Right atrium auricular region (tissue), 2 donors: ENCODE data around the gene ADAMTS17. TPM values are rescaled to one million over a fixed set of nuclear protein-coding genes. Genes with fewer than 3 reads are reported as not detected.

Source experiments
- DNase-seq: peaks from one replicate; pipeline ENCODE4 v3.0.0-alpha.2; 2019; ENCODE audit warnings: low spot score
- H3K27ac ChIP-seq, 2 donors: fragments of 200-600 bp; sonication (generic); 1 replicate in 1 of 2; 2 replicates in 1 of 2; pipeline ENCODE4 v1.5.1; 2016 to 2019
- H3K27me3 ChIP-seq, 2 donors: fragments of 200-600 bp; sonication (generic); one replicate each; pipeline versions ENCODE4 v1.5.1 to v1.6.0; 2017 to 2019
- H3K36me3 ChIP-seq: fragments of 200-600 bp; sonication (generic); one replicate; pipeline ENCODE4 v1.5.1; 2016
- H3K4me1 ChIP-seq, 2 donors: fragments of 200-600 bp; sonication (generic); one replicate each; pipeline versions ENCODE4 v1.5.1 to v1.6.0; 2017 to 2019
- H3K4me3 ChIP-seq, 2 donors: fragments of 200-600 bp; sonication (generic); 1 replicate in 1 of 2; 2 replicates in 1 of 2; pipeline ENCODE4 v1.5.1; 2017 to 2019; ENCODE audit warnings: mild to moderate bottlenecking in 1 of 2, moderate library complexity in 1 of 2
- H3K9me3 ChIP-seq, 2 donors: fragments of 200-600 bp; sonication (generic); one replicate each; pipeline ENCODE4 v1.5.1; 2019
- total RNA-seq, 2 donors: library from RNA; depleted of rRNA; stranded (reverse); fragments of >200 nt; gene quantifications; one replicate each; pipeline ENCODE4 v1.1.0, GENCODE V29; 2016
- TF ChIP-seq, protein P1 (sequence below), 2 donors: fragments of 200-600 bp; sonication (generic); IDR thresholded peaks; one replicate each; pipeline ENCODE4 v1.5.1; 2019; ENCODE audit warnings: antibody characterized with exemption in 2 of 2

Gene ADAMTS17
- total RNA-seq, 2 donors from 2014 or later, result 3.6 to 4.4 TPM

DNA sequence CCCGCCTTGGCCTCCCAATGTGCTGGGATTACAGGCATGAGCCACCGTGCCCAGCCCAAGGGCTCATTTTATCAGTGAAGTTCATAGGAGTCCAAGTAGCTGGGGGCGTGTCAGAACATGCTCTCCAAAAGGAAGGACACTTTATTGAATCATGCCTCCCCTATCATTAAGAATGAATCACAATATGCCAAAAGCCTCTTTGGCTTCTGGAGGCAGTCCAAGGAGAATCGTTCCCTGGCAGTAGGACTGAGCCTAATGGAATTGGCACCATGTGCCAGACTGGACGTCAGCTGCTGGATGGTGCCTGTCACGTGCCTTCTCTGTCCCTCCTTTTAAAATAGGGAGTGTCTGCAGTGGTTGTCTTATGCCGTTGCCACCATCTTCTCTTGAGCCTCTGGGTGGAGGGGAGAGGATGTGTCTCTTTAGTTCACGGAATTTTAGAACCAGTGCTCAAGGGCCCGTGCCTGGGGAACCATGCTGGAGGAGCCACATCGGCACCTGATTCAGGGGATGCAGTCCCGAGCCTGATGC lies 373.9 kb downstream of the ADAMTS17 start:
- no peaks in the 10 kb centered on the region for H3K9me3 ChIP-seq
- no peaks in the 10 kb centered on the region for H3K36me3 ChIP-seq
- H3K27ac ChIP-seq, result no peak overlapping the region
- no peak overlapping the region for H3K4me3 ChIP-seq
- H3K4me1 ChIP-seq, result no peaks in the 10 kb centered on the region
- no peak for DNase-seq
- no peaks in the 10 kb centered on the region for H3K27me3 ChIP-seq
- TF ChIP-seq, protein P1, sequence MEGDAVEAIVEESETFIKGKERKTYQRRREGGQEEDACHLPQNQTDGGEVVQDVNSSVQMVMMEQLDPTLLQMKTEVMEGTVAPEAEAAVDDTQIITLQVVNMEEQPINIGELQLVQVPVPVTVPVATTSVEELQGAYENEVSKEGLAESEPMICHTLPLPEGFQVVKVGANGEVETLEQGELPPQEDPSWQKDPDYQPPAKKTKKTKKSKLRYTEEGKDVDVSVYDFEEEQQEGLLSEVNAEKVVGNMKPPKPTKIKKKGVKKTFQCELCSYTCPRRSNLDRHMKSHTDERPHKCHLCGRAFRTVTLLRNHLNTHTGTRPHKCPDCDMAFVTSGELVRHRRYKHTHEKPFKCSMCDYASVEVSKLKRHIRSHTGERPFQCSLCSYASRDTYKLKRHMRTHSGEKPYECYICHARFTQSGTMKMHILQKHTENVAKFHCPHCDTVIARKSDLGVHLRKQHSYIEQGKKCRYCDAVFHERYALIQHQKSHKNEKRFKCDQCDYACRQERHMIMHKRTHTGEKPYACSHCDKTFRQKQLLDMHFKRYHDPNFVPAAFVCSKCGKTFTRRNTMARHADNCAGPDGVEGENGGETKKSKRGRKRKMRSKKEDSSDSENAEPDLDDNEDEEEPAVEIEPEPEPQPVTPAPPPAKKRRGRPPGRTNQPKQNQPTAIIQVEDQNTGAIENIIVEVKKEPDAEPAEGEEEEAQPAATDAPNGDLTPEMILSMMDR (IDR thresholded peaks at IDR 0.05), result no peak

DNA sequence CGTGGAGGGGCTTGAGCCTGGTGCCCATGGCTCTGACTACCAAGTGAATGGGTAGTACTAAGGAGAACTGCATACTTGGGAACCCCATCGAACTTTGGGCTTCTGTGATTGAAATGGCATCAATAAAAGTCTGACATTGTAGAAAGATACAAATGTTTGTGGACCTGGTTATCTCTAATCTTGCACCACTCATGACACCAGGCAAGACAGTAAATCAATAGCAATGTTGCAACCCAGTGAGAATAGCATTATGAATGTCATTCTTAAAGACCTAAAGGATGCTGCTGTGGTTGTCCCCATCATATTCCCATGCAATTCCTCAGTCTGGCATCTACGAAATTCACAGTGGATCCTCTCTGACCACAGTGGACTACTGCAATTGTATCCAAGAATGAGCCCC lies 375.0 kb downstream of the ADAMTS17 start:
- no peaks in the 10 kb centered on the region for H3K9me3 ChIP-seq
- H3K36me3 ChIP-seq, result no peaks in the 10 kb centered on the region
- TF ChIP-seq, protein P1 (IDR thresholded peaks at IDR 0.05), result no peak
- no peak overlapping the region for H3K4me3 ChIP-seq
- H3K27ac ChIP-seq, result no peak overlapping the region
- no peaks in the 10 kb centered on the region for H3K4me1 ChIP-seq
- no peak for DNase-seq
- H3K27me3 ChIP-seq, result no peaks in the 10 kb centered on the region

DNA sequence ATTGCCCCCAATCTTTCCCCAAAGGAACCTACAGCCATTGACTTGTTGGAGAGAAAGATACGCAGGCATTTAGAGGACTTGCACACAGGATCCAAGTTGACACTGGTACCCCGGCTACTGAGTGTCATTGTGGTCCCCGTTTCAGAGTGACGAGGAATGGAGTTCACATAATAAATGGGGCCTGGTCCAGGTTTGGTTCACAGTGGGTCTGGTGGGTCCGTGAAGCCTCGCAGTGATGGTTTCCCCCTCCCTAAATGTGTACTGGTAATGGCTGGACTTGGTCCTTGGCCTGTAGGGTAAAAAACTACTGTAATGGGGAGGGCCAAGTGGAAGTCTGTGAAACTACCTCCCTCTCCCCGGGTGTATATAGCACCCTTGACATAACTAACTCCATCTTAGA lies 376.4 kb downstream of the ADAMTS17 start:
- no peak for DNase-seq
- TF ChIP-seq, protein P1 (IDR thresholded peaks at IDR 0.05), result no peak
- no peak overlapping the region for H3K4me3 ChIP-seq
- H3K4me1 ChIP-seq, result no peaks in the 10 kb centered on the region
- H3K27me3 ChIP-seq, result no peaks in the 10 kb centered on the region
- H3K36me3 ChIP-seq, result no peaks in the 10 kb centered on the region
- H3K27ac ChIP-seq, result no peak overlapping the region
- no peaks in the 10 kb centered on the region for H3K9me3 ChIP-seq

DNA sequence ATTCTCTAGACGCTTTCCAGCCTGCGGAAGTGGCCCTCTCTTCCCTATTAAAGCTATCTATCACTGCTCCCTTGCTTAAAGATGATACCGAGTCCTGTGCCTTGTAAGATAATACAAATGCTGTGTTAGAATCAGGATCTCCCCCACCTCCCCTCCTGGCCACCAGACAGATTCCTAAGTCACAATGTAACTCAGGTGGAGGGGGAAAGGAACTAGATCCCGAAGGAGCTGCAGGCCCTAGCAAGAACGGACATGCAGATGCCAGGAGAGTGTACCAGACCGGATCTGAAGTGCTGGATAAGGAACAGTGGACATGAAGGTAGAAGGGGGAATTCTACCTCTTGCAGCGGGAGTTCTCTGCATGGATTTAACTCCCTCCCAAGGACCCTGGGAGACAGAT lies 377.8 kb downstream of the ADAMTS17 start:
- Histone ChIP-seq H3K4me1 (no peaks in the 10 kb centered on the region), H3K9me3 (no peaks in the 10 kb centered on the region), H3K4me3 (no peak overlapping the region), H3K27me3 (no peaks in the 10 kb centered on the region), H3K27ac (no peak overlapping the region), H3K36me3 (no peaks in the 10 kb centered on the region)
- TF ChIP-seq, protein P1 (IDR thresholded peaks at IDR 0.05), result no peak
- DNase-seq, result no peak

DNA sequence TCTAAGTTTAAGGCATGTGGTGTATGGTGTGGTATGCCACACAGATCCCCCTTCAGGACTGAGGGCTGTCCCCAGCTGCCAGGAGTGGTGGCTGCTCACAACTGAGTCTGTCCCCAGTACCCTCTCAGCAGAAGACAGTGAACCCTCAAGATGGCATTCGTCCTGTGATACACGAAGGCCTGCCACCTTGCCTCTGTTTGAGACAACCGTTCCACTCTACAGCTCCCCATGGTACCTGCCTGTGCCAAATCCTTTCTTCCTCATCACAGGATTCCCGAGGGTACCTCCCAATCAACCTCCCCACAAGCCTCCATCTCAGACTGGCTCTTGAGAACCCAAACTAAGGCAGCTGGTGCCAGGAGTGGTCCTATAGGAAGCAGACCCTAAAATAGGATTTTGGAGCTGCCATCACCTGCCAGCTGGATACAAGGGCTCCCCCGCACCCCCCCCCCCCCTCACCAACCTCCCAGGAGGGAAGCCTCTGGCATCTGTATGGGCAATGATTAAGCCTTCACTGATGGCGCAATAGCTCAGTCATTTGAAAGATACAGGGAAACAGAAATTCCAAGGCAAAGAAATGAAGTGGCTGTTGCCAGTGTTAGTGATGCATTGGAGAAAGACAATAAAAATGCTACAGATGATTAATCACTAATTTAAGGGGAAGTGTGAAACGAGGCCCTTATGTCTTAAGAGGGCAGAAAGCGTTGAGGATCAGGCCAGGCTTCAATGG lies 378.5 kb downstream of the ADAMTS17 start:
- no peak for DNase-seq
- TF ChIP-seq, protein P1 (IDR thresholded peaks at IDR 0.05), result no peak
- H3K4me3 ChIP-seq, result no peak overlapping the region
- no peaks in the 10 kb centered on the region for H3K36me3 ChIP-seq
- no peaks in the 10 kb centered on the region for H3K27me3 ChIP-seq
- no peak overlapping the region for H3K27ac ChIP-seq
- no peaks in the 10 kb centered on the region for H3K9me3 ChIP-seq
- H3K4me1 ChIP-seq, result no peaks in the 10 kb centered on the region
